Cerebellar cortex (tissue), 1 donor: ENCODE results near the gene CRTC2.

Experiments
- DNase-seq: peaks from one replicate; pipeline ENCODE4 v3.0.0-alpha.2; 2015; ENCODE audit warnings: low spot score

The CRTC2 gene

DNA sequence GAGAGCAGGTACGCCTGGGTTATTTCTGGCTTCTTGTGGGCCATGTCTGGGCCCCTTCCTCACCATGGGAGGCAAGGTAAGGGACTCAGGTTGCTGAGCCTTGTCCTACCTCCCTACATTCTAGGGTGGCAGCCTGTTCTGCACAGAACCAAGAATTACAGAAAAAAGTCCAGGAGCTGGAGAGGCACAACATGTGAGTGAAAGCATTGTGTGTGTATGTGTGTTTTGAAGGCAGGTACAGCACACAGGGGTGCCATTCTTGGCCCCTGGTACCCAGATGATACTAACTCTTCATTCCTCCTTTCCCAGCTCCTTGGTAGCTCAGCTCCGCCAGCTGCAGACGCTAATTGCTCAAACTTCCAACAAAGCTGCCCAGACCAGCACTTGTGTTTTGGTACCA is 14.7 kb upstream of the CRTC2 start:
- DNase-seq, result no peak

DNA sequence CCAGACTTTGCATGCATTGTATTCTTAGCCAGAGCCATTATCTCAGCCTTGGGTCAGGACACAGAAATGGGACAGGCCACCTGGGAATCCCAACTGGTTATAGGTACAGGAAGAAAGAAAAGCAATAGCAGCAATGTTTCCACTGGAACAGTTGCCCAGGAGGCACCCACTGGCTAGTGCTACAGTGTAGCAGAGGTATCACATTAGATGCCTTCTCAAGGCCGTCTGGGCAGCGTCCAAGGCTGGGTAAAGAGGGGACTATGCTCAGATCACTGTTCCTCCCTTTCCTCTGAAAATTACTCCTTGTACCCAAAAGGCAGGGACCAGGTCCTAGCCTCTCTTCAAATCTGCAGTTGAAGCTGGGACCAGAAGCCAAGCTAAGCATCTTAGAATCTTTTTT is 11.9 kb upstream of the CRTC2 start:
- no peak for DNase-seq

DNA sequence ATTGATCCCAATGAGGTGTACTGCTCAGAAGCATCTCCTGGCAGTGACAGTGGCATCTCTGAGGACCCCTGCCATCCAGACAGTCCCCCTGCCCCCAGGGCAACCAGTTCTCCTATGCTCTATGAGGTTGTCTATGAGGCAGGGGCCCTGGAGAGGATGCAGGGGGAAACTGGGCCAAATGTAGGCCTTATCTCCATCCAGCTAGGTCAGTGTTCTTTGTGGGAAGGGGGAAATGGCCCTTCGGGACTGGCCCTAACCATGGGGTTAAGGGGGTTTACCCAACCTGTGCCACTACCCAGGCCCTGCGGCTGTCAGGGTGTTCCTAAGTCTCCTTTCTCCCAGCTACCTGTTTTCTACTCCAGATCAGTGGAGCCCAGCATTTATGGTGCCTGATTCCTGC is 10.6 kb upstream of the CRTC2 start:
- no peak for DNase-seq

DNA sequence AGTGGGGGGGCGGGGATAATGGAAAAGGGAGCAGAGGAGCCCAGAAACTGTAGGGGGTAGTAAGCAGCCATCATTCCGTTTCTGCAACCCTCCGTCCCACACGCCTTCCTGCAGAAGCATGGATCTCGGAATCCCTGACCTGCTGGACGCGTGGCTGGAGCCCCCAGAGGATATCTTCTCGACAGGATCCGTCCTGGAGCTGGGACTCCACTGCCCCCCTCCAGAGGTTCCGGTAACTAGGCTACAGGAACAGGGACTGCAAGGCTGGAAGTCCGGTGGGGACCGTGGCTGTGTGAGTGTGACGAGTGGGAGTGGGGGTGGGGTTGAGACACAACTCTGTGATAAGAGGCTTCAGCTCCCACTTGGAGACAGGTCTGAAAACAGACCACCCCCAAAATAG is 10.0 kb upstream of the CRTC2 start:
- no peak for DNase-seq

DNA sequence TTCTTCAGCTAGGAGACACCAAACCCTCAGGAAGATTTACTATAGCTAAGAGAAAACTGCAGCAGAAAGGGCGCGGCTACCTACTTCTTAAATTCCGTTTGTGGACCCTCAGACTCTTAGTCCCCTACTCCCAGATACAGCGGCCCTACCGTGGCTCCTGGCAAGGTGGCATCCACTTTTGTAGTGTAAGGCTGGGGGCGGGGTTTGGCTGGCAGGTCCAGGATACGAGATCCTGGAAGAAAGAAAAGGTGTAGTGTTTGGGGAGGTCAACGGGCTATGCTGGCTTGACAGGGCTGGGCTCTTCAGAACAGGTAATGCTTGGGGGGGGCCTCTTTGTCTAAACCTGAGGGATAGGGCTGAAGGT is 9.6 kb upstream of the CRTC2 start:
- DNase-seq, result no peak

DNA sequence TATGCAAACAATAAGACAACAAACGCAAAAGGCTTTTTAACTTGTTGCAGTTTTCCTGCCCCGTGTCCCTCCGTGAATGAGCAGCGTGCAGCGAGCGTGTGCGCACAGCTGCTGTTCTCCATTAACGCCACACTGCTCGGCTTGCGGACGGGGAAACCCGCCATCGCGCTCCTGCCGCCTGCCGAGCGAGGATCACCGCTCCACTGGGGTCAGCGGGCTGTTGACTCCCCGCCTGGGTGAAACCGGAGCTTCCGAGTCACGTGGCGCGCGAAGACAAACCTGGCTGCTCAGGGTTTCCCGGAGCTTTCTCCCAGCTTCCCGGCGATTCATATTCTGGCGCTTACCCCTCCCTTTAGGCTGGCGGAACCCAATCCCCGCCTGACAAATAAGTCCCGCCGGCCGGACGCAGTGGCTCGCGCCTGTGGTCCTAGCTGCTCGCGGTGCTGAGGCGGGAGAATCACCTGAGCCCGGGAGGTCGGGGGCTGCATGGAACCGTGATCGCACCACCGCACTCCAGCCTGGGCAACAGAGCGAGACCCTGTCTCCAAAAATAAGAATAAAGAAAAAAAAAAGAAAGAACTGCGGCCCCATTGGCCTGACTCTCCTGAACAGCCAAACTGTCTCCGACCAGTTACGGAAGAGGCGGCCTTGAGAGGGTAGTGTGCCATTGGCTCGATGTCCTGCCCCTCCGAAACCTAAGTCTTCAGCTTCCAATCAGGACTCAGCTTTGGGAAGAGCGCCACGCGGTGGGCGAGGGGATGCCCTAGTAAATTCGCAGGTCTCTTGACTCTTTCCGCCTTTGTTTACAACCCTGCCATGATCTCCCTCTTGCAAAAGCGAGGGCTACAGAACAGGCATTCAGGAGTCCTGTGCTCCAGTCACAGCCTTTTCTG is 8.9 kb upstream of the CRTC2 start, which contains the start of gene CREB3L4:
TSS of gene CREB3L4 (plus strand) at position 796 of the 893 bp plus-strand sequence. CDS start 624 bp downstream, outside the sequence.
- peak; percentile 99 for DNase-seq

DNA sequence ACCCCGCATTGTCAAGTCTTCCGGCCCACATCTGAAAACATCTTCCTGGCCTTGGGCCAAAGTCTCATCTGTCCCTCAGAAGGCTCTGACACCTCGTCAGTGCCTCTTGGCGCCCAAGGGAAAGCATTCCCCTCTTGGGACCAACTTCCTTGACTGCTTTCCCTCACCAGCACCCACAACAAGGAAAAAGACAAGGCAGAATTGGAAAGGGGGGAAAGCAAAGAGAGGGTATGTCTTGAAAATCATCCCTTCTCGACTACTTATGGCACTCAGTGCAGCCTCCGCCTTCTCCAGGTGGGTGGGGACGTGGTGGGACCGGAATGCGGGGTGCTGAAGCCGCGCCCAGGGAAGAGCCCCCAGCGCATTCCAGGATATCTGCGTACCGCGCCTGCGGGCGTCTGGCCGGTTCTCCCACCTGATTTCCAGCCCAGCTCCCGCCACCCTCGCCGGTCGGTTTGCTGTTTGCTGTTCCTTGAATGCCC is 5.5 kb upstream of the CRTC2 start:
- no peak for DNase-seq

DNA sequence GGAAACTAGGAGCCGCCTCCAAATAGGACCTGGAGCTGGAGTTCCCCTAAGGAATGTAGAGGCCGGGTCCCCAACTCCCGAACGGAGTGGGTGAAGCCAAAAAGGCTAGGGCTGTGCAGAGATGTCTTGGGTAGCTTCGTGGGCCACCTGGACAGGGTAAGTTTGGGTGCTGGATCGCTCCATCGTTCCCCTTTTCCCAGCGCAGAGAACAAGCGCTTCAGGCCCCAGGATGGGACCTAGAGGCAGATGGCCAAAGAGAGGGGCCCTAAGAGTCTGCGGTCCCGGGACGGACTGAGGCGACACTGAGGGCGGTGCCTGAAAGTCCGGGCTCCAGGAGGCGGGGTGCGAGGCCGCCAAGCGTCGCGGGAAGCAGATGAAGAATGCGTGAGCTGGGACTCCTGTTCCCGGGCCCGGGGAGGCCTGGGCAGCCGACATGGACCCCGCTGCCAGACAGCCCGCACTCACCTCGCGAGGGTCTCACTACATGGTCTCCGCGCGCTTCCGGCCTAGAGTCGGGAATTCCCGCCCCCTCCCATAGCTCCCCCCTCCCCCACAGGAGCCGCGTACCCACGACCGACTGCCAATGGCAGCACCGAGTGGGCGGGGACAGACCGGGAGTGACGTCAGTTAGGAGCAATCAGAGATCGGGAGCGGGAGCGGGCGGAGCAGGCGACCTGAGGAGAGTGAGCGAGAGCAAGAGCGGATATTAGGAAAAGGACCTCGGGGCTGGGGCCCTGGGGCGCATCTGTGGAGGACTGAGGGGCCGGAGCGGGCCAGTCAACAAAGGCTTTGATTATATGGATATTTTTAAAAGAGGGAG is 4.8 kb upstream of the CRTC2 start, which contains the start of gene SLC39A1:
TSS of gene SLC39A1 (minus strand) at position 508 of the 820 bp plus-strand sequence. CDS start 822 bp downstream, outside the sequence.
- DNase-seq, result peak; percentile 99

DNA sequence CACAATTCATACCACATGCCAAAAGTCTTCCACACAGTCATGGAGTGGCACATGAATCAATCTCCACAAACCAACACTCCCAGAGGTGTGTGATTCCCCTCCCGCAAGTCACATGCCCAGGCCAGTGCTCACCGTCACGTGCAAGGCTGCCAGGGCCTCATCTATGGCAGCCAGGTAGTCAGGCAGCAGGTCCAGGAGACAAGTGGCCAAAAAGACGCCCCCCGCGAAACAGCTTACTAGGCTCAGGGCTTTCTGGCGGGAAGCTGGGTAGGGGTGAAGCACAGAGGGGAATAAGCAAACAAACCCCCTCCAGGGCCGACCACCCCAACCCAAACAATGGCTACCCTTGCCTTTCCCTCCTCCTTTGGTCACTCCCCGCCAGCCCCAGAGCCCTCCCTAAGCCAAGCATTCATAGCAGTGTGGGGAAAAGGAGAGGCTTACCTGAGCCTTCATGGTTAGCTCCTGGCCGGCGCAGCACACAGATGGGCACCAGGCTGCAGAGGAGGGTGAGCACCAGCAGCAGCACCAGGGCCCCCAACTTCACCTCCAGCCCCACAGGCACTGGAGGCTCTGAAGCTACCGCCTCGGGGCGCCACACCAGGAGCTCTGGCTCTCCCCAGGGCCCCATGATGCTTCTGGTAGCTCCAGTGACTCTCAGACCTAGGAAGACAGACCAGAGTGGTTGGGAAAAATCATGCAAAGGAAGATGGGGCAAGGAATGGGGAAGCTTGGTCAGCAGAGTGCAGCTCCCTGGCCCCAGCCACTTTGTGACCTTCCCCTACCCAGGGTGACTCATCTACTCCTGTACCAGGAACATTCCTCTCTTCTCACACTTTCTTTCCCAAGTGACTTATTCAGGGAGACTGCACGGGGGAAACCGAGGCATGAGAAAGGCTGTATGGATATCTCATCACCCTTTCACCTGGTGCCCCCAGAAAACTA is 3.9 kb upstream of the CRTC2 start:
- DNase-seq, result no peak

DNA sequence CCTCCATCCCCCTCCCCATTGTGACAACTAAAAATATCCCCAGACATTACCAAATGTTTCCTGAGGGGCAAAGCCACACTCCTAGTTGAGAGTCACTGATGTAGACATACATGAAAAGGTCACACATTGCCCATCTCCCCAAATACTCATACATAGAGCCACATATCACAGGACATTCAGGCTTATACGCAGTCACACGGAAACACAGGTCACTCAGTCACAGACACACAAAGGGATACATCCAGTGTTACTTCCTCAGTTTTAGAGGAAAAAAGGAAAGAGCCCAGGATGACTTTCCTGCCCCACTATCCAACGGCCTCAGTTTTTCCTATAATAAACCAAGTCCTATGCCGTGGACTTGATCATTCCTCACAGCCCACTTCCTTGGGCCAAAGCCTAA is 3.0 kb upstream of the CRTC2 start:
- DNase-seq, result no peak

DNA sequence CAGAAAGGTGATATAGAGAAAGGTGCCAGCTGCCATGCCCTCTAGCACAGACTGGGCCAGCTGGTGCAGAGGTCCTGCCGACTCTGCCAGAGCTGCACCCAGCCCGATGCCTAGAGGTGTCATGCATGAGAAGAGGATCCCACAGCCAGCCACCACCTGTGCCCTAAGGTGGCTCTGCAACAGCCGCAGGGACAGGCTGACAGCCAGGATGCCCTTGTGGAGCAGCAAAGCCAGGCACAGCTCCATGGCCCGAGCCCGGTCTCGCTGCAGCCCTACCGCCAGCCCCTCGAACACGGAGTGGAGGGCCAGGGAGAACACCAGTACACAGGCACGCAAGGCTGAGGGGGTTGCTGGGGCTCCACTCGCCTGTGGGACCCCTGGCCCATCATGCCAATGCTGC is 1.8 kb upstream of the CRTC2 start:
- no peak for DNase-seq

DNA sequence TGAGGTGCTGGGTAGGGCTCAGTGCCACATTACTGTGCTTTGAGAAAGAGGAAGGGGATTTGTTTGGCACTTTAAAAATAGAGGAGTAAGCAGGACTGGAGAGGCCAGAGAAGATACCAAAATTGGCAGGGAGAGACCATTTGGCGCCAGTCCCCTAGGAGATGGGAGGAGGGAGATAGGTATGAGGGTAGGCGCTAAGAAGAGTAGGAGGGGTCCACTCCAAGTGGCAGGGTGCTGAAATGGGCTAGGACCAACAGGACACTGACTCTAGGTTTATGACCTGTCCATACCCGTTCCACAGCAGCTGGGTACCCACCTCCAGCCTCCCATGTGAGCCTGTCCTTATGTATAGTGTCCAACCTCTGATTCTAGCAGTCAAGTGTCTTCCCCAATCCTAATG is 1.0 kb upstream of the CRTC2 start:
- DNase-seq, result no peak

DNA sequence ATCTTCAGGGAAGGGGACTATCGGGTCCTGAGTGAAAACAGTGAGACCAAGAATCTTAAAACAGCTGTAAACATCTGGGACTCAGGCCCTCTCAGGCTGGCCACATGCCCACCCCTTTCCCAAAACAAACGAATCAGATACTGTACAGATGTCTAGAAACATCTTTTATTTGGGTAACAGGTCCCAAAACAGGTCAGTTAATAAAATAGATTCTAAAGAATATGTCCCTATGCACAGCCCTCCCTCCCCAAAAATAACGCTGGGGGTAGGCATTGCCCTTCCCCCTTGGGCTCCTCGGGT is 499 bp upstream of the CRTC2 start:
- no peak for DNase-seq

DNA sequence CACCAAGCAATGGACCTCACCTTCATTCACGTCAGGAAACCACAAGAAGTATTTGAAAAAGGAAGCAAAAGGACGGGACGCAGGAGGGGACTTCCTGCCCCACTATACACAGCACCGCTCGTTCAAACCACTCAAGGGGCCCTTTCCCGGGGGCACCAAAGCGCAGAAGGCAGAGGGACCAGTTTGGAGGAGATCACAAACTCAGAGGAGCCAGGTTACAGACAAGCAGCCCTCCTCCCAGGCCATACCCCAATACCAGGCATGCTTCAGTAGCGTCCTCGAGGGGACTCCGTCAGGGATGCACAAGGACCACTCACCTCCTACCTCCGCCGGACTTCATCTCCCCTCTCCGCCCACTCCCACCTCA is 685 bp downstream of the CRTC2 start:
- no peak for DNase-seq

DNA sequence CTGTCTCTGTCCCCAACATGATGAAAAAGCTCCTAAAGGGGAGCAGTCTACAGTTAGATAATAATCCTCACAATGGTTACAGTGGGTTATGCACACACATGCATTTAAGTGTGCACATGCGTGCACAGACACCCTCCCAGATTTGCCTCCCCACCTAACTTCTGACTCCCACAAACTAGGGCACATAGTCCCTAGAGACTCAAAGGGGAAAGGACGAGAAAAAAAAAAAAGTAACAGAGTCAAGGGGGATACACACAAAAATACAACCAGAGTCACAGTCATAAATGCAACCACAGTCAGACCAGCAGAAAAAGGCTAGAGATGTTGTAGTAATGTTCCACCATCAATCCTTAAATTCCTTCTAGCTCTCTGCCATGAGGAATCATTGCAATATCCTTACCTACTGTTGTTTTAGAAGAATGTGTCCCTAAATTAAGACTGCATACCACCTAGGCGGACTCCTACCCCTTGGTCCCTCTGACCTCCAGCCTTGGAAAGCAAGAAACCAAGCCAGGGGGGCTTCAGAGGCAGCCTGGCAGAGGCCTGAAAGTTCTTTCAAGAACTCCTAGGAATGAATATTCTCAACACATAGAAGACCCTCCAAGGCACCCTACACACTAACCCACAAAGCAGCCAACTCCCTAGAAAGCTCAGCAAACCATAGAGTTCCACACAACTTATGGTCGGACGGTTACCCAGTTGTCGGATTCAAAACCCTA is 1.3 kb downstream of the CRTC2 start:
- no peak for DNase-seq

DNA sequence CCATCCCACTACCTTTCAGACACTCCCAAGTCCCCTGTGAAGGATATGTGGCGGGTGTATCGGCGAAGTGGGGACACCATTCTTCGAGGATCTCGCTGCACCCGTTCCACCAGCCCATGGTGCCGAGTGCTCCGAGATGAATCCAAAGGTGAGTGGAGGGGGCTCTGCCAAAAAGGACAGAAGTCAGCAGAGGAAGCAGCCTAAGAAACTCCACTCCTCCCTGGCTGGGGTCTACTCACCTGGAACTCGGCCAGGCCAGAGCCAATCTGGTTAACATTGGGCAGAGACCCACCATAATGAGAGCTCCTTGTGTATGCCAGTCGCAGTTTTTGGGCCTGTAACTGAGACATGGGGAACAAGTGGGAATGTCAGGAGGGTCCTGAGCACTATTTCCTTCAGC is 3.6 kb downstream of the CRTC2 start:
- DNase-seq, result no peak

DNA sequence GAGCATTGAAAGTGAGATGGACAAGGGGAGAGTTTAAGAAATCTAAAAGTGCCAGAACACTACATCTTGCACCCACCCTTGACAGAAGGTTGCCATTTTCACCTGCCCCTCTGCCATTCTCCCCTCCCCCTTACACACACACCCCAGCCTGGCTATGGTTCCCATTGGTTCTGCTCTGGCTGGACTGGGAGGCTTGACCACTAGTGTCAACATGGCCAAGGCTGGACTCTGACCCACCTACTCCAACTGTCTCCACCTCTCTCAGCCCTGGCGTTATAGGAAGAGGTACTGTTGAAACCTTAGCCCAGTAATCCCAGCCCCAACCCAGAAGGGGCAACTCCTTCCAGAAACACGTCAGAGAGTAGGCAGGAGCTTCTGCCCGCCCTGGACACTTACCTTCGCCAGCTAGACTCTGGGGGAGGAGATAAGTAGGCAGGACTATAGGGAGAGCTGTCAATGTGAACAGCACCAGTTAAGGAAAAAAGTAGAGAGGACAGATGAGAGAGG is 4.5 kb downstream of the CRTC2 start:
- no peak for DNase-seq

DNA sequence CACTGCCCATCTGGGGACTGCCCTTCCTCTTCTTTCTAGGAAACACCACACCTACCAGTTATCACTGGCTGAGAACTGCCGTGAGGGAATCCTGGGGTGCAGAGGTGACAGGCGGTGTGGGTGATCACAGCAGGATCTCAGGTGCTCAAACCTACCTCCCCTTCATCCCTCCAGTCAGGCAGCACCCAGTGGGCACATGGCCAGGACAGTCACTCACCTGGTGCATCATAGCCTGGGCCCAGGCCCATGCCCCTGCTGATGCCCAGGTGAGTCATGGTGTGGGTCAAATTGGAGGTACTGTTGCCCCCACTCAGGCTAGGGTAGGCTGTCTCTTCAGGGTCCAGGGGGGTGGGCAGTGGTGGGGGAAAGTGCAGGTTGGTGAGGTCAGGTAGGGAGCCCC is 6.6 kb downstream of the CRTC2 start:
- DNase-seq, result no peak

DNA sequence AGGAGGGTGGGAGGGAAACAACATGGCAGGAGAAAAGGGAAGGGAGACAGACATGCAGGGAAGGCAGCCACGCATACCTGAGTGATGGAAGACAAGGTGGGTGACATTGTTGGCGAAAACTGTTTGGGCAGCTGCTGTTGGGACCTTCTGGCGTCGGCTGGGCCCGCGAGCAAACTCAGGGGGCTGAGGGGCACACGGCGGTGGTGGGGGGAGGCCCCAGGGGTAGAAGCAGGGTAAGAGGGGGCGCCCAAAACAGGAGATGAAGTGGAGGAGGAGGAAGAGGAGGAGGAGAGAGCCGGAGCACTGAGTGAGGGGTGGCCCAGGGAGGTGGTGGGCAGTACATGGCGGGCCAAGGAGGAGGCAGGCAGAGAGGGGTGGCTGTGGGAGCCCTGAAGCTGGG is 7.2 kb downstream of the CRTC2 start:
- DNase-seq, result no peak

DNA sequence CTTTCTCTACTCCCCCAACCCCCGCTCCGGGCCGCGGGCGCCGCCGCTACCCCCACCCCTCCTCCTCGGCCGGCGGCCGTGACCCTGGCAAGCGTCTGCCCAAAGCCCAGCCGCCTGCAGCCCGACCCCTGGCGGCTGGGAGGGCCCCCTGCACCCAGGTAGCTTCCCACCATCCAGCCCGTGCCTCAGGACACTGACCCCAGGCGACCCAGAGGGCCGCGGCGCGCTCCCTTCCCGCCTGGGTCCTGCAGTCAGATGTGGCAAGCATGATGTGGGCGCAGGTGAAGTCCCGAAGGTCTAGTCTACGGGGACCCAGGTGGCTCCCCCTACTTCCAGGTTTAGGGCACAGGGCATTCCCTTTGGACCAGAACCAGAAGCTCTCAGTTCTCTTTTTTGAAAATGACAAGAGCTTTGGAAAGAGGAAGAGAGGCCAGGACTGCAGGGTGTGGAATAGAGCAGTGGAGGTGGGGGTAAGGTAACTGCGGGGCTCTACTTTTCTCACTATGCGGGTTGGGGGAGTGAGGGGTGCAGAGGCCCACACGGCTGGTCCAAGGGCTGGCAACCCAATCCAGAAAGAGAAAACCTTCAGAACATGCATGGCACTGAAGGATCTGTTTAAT is 11.7 kb downstream of the CRTC2 start, which contains the start of gene DENND4B:
TSS of gene DENND4B (minus strand) at position 97 of the 620 bp plus-strand sequence. CDS start 2,344 bp downstream, outside the sequence.
- peak; percentile 79 for DNase-seq
